Right lobe of liver (tissue), 4 donors: ENCODE measurements around the gene RTN4R.

ENCODE experiments used
- POLR2A ChIP-seq: fragments of 450-650 bp; IDR thresholded peaks from one replicate; pipeline ENCODE4 v1.6.1; 2017; ENCODE audit warnings: antibody characterized with exemption, mild to moderate bottlenecking
- TF ChIP-seq, protein P1 (sequence below), 4 donors: fragments of 200-600 bp in 3 of 4; fragments of 450-650 bp in 1 of 4; IDR thresholded peaks; one replicate each; pipeline versions ENCODE4 v1.5.1 to v1.8.0; 2016 to 2022; ENCODE audit warnings: antibody characterized with exemption in 4 of 4, mild to moderate bottlenecking in 2 of 4
- donor health status: DM: no; HTN: no; CAD: no.
- donor health status: DM: no; HTN: no; CAD: no.
- donor health status: DM: no; HTN: yes; CAD: no.

DNA sequence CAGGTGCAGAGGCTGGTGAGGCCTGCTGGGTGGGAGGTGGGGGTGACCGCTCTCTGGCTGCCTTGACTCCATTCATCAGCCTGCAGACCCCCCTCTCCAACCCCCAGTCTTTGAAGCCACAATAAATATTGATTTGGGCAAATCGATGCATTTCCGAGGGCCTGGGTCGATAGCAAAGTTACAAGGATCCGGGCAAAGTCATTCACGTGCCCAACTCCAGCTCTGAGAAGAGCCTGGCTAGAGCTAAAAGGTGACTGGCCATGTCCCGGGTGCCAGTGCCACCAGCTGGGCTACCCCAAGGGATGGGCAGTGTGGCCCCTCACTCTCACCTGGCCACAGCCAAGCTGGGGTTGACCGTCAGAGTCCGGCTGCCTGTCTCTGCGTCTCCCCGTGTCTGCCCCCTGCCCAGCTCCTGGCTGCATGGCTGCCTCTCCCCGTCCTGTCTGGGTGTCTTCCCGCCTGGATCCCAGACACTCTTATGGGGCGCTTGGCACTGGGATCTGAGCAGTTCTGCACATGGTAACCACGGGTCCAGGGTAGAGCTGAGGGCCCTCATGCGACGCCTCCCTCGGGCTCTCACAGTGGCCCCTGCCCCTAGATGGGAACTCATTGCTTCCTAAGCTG lies 70.6 kb downstream of the RTN4R start:
- TF ChIP-seq, protein P1, sequence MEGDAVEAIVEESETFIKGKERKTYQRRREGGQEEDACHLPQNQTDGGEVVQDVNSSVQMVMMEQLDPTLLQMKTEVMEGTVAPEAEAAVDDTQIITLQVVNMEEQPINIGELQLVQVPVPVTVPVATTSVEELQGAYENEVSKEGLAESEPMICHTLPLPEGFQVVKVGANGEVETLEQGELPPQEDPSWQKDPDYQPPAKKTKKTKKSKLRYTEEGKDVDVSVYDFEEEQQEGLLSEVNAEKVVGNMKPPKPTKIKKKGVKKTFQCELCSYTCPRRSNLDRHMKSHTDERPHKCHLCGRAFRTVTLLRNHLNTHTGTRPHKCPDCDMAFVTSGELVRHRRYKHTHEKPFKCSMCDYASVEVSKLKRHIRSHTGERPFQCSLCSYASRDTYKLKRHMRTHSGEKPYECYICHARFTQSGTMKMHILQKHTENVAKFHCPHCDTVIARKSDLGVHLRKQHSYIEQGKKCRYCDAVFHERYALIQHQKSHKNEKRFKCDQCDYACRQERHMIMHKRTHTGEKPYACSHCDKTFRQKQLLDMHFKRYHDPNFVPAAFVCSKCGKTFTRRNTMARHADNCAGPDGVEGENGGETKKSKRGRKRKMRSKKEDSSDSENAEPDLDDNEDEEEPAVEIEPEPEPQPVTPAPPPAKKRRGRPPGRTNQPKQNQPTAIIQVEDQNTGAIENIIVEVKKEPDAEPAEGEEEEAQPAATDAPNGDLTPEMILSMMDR (IDR thresholded peaks at IDR 0.05): no peak
- TF ChIP-seq POLR2A: no peak
